Caco-2 (cell line): Measurements from ENCODE around the gene IQSEC3. TPM values are rescaled to one million over a fixed set of nuclear protein-coding genes. Genes with fewer than 3 reads are reported as not detected.

ENCODE experiments used
- BruUV-seq: library from RNA; stranded (reverse); fragments of 400-500 nt; replicated peaks from 2 replicates; lab custom pipeline; 2021; lab: Mats Ljungman, UMichigan
- CTCF ChIA-PET: fragments of 300-600 bp; sonication (Branson Sonifier 250); formaldehyde crosslinking; loops from one replicate; lab custom pipeline; 2022; ENCODE audit warnings: antibody characterized with exemption; lab: Charles Lee
- POLR2A ChIA-PET: fragments of 300-600 bp; sonication (Branson Sonifier 250); formaldehyde crosslinking; loops from one replicate; lab custom pipeline; 2022; ENCODE audit warnings: antibody characterized with exemption; lab: Charles Lee
- DNase-seq, 2 experiments: peaks; one replicate each; pipeline versions ENCODE4 v3.0.0 to v3.0.0-alpha.2; 2020 to 2022
- H3K27me3 ChIP-seq: replicated peaks from 2 replicates; pipeline ENCODE4 v1.6.0; 2011; ENCODE audit warnings: low read length; ENCODE audit not compliant: control insufficient read depth, insufficient read depth
- H3K36me3 ChIP-seq: 2 replicates; pipeline ENCODE4 v1.5.1; 2011; ENCODE audit warnings: low read length; ENCODE audit not compliant: control insufficient read depth, insufficient read depth
- H3K4me1 ChIP-seq: fragments of 250-450 bp; sonication (Bioruptor Pico); 2 replicates; pipeline ENCODE4 v1.5.1; 2020; ENCODE audit warnings: mild to moderate bottlenecking
- H3K4me3 ChIP-seq: 2 replicates; pipeline ENCODE4 v1.5.1; 2011; ENCODE audit warnings: low read depth, mild to moderate bottlenecking, control low read depth, low read length
- H3K9me3 ChIP-seq: fragments of 250-450 bp; sonication (Bioruptor Pico); 2 replicates; pipeline ENCODE4 v1.5.1; 2020; ENCODE audit warnings: mild to moderate bottlenecking, moderate library complexity
- H3K27ac Mint-ChIP-seq: one replicate; pipeline ENCODE4 v1.8.0; 2022; ENCODE audit warnings: mixed read lengths; ENCODE audit not compliant: unreplicated experiment
- H3K27me3 Mint-ChIP-seq: one replicate; pipeline ENCODE4 v1.8.0; 2022; ENCODE audit warnings: mixed read lengths; ENCODE audit not compliant: insufficient read depth, unreplicated experiment
- H3K36me3 Mint-ChIP-seq: one replicate; pipeline ENCODE4 v1.8.0; 2022; ENCODE audit warnings: mild to moderate bottlenecking, mixed read lengths; ENCODE audit not compliant: insufficient read depth, unreplicated experiment
- H3K4me1 Mint-ChIP-seq: one replicate; pipeline ENCODE4 v1.8.0; 2022; ENCODE audit warnings: low read depth, mixed read lengths; ENCODE audit not compliant: unreplicated experiment
- H3K4me3 Mint-ChIP-seq: one replicate; pipeline ENCODE4 v1.8.0; 2022; ENCODE audit warnings: mild to moderate bottlenecking, moderate library complexity, mixed read lengths; ENCODE audit not compliant: unreplicated experiment
- H3K9me3 Mint-ChIP-seq: one replicate; pipeline ENCODE4 v1.8.0; 2022; ENCODE audit warnings: mixed read lengths; ENCODE audit not compliant: unreplicated experiment
- CTCF ChIP-seq, 2 experiments: fragments of 200-600 bp in 1 of 2; IDR thresholded peaks; 1 replicate in 1 of 2; 2 replicates in 1 of 2; pipeline versions ENCODE4 v1.5.1 to v1.8.0; 2011 to 2022; ENCODE audit warnings: antibody characterized with exemption in 1 of 2, control low read depth in 1 of 2, inconsistent platforms in 1 of 2, low read depth in 1 of 2, low read length in 1 of 2, mild to moderate bottlenecking in 1 of 2, moderate library complexity in 1 of 2; ENCODE audit not compliant: insufficient read depth in 1 of 2, severe bottlenecking in 1 of 2, unreplicated experiment in 1 of 2
- intact Hi-C: fragments of 100-400 bp; cut with micrococcal nuclease; formaldehyde crosslinking; loops from one replicate; pipeline ENCODE4 v1.10.0; 2022; ENCODE audit not compliant: unreplicated experiment
- total RNA-seq: library from RNA; stranded (reverse); gene quantifications from 2 replicates; pipeline ENCODE4 v1.2.3, GENCODE V29; 2022

Gene IQSEC3
- total RNA-seq, 1 experiment from 2014 or later, result 0.59 TPM

DNA sequence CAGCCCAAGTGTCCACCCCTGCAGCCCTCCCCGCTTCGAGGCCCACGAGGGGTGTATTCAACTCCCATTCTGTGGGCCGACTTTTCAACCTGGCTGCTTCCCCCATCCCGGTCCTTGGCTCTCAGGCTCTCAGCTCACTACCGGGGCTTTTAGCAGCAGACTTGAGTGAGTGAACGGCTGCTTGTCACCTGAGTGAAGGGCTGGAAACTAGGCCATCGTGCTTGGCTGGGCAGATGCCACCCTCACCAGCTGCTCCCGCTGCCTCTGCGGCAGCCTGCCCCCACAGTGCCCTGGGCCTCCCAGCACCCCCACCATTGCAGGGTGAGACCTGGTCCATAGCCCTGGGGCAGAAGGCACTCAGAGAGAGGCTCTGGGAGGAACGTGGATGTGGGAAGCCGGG lies 87.5 kb downstream of the IQSEC3 start:
- POLR2A ChIA-PET, result no interaction called here
- peaks cover 2% of the 10 kb centered on the region for H3K27me3 Mint-ChIP-seq
- DNase-seq, result no peak
- H3K4me3 ChIP-seq, result no peak overlapping the region
- H3K36me3 Mint-ChIP-seq, result no peaks in the 10 kb centered on the region
- no peaks in the 10 kb centered on the region for H3K9me3 Mint-ChIP-seq
- BruUV-seq, result no TSS peak
- intact Hi-C loops, result no loop called here
- peaks cover 5% of the 10 kb centered on the region; the same call in 1 of the 2 replicates for H3K9me3 ChIP-seq
- no peaks in the 10 kb centered on the region for H3K36me3 ChIP-seq
- TF ChIP-seq CTCF (IDR thresholded peaks at IDR 0.05; ENCODE audit: insufficient read depth in 1 of 2, low read depth in 1 of 2, low read length in 1 of 2, severe bottlenecking in 1 of 2, unreplicated experiment in 1 of 2), result no peak
- H3K27me3 ChIP-seq, result no peaks in the 10 kb centered on the region
- CTCF ChIA-PET, result interaction anchor here (1.0 to 1.5 kb wide), 3 partner anchors 16 to 65 kb away, joined by 3 to 4 read pairs (median 3); no protein-coding TSS in a partner anchor
- H3K4me3 Mint-ChIP-seq, result no peak overlapping the region
- H3K4me1 ChIP-seq, result 0 out of 2 replicates have a peak, but pooled peaks cover 3% of the 10 kb centered on the region
- no peak overlapping the region for H3K27ac Mint-ChIP-seq
- peaks cover 14% of the 10 kb centered on the region for H3K4me1 Mint-ChIP-seq

- BruUV-seq, result no TSS peak
- Mint-ChIP-seq H3K4me3 (no peak overlapping the region), H3K36me3 (no peaks in the 10 kb centered on the region), H3K27me3 (peaks cover 8% of the 10 kb centered on the region), H3K4me1 (peaks cover 7% of the 10 kb centered on the region), H3K27ac (no peak overlapping the region), H3K9me3 (no peaks in the 10 kb centered on the region)
- no peak for TF ChIP-seq CTCF (IDR thresholded peaks at IDR 0.05; ENCODE audit: insufficient read depth in 1 of 2, low read depth in 1 of 2, low read length in 1 of 2, severe bottlenecking in 1 of 2, unreplicated experiment in 1 of 2)
- ChIA-PET POLR2A (no interaction called here), CTCF (no interaction called here)
- DNase-seq, result no peak
- Histone ChIP-seq H3K9me3 (peaks cover 5% of the 10 kb centered on the region; the same call in 1 of the 2 replicates), H3K36me3 (no peaks in the 10 kb centered on the region), H3K4me3 (no peak overlapping the region), H3K27me3 (no peaks in the 10 kb centered on the region), H3K4me1 (0 out of 2 replicates have a peak, but pooled peaks cover 3% of the 10 kb centered on the region)
- intact Hi-C loops, result no loop called here
Observed at GRCh38 chr12:155006-155405, 88.4 kb downstream of the IQSEC3 start.

DNA sequence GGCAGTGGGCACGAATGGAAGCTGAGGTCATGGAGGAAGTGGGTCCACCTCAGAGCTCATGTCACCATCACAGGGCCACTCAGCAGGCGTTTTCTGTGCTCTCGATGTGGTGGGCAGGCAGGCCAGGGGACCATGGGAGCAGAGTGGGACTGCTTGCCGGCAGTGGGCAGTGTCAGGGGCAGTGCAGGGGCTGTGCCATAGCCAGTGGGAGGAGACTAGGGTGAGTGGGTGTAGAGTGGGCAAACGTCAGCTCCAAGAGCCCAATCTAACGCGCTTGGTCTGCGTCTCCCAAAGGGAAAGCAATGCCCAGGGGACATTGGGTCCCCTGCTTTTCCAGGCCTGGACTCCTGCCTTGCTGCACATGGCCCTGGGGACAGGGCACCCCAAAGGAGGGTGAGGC lies 89.1 kb downstream of the IQSEC3 start:
- Mint-ChIP-seq H3K9me3 (no peaks in the 10 kb centered on the region), H3K27ac (no peak overlapping the region), H3K4me3 (no peak overlapping the region), H3K36me3 (no peaks in the 10 kb centered on the region), H3K4me1 (peaks cover 7% of the 10 kb centered on the region), H3K27me3 (peaks cover 10% of the 10 kb centered on the region)
- Histone ChIP-seq H3K9me3 (peaks cover 5% of the 10 kb centered on the region; the same call in 1 of the 2 replicates), H3K4me3 (no peak overlapping the region), H3K36me3 (no peaks in the 10 kb centered on the region), H3K4me1 (0 out of 2 replicates have a peak, but pooled peaks cover 3% of the 10 kb centered on the region), H3K27me3 (no peaks in the 10 kb centered on the region)
- BruUV-seq, result no TSS peak
- ChIA-PET POLR2A (no interaction called here), CTCF (no interaction called here)
- no peak for DNase-seq
- no peak for TF ChIP-seq CTCF (IDR thresholded peaks at IDR 0.05; ENCODE audit: insufficient read depth in 1 of 2, low read depth in 1 of 2, low read length in 1 of 2, severe bottlenecking in 1 of 2, unreplicated experiment in 1 of 2)
- intact Hi-C loops, result no loop called here
